ENCODE measurements around the gene COA8.
A peak's percentile ranks its signal among the peaks of the same experiment; 100 is the strongest.

Gene COA8

GRCh38 chr14:103529383-103530365, 33.1 kb upstream of the COA8 start:
- H3K27me3 ChIP-seq, result no peaks in the 10 kb centered on the region
- H3K9me3 ChIP-seq, result no peaks in the 10 kb centered on the region
- no peak for DNase-seq
- TF ChIP-seq, protein P1, sequence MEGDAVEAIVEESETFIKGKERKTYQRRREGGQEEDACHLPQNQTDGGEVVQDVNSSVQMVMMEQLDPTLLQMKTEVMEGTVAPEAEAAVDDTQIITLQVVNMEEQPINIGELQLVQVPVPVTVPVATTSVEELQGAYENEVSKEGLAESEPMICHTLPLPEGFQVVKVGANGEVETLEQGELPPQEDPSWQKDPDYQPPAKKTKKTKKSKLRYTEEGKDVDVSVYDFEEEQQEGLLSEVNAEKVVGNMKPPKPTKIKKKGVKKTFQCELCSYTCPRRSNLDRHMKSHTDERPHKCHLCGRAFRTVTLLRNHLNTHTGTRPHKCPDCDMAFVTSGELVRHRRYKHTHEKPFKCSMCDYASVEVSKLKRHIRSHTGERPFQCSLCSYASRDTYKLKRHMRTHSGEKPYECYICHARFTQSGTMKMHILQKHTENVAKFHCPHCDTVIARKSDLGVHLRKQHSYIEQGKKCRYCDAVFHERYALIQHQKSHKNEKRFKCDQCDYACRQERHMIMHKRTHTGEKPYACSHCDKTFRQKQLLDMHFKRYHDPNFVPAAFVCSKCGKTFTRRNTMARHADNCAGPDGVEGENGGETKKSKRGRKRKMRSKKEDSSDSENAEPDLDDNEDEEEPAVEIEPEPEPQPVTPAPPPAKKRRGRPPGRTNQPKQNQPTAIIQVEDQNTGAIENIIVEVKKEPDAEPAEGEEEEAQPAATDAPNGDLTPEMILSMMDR (IDR thresholded peaks at IDR 0.05; ENCODE audit: low read depth, low read length), result no peak
- peaks cover 5% of the 10 kb centered on the region; the same call in 1 of the 2 replicates for H3K4me1 ChIP-seq
- peak overlapping the region; percentile 99 for H3K4me3 ChIP-seq (ENCODE audit: low read depth, low read length)
- H3K36me3 ChIP-seq, result peaks cover 41% of the 10 kb centered on the region

GRCh38 chr14:103530390-103530789, 32.4 kb upstream of the COA8 start:
- DNase-seq, result no peak
- peaks cover 5% of the 10 kb centered on the region; the same call in 1 of the 2 replicates for H3K4me1 ChIP-seq
- no peaks in the 10 kb centered on the region for H3K9me3 ChIP-seq
- H3K4me3 ChIP-seq (ENCODE audit: low read depth, low read length), result peak overlapping the region; percentile 99
- peaks cover 48% of the 10 kb centered on the region for H3K36me3 ChIP-seq
- TF ChIP-seq, protein P1 (IDR thresholded peaks at IDR 0.05; ENCODE audit: low read depth, low read length), result no peak
- H3K27me3 ChIP-seq, result no peaks in the 10 kb centered on the region

GRCh38 chr14:103530831-103531230, 31.9 kb upstream of the COA8 start:
- Histone ChIP-seq H3K4me3 (ENCODE audit: low read depth, low read length) (no peak overlapping the region; the same call in 1 of the 2 replicates), H3K27me3 (no peaks in the 10 kb centered on the region), H3K4me1 (peaks cover 5% of the 10 kb centered on the region; the same call in 1 of the 2 replicates), H3K36me3 (peaks cover 51% of the 10 kb centered on the region), H3K9me3 (no peaks in the 10 kb centered on the region)
- TF ChIP-seq, protein P1 (IDR thresholded peaks at IDR 0.05; ENCODE audit: low read depth, low read length), result no peak
- no peak for DNase-seq

DNA sequence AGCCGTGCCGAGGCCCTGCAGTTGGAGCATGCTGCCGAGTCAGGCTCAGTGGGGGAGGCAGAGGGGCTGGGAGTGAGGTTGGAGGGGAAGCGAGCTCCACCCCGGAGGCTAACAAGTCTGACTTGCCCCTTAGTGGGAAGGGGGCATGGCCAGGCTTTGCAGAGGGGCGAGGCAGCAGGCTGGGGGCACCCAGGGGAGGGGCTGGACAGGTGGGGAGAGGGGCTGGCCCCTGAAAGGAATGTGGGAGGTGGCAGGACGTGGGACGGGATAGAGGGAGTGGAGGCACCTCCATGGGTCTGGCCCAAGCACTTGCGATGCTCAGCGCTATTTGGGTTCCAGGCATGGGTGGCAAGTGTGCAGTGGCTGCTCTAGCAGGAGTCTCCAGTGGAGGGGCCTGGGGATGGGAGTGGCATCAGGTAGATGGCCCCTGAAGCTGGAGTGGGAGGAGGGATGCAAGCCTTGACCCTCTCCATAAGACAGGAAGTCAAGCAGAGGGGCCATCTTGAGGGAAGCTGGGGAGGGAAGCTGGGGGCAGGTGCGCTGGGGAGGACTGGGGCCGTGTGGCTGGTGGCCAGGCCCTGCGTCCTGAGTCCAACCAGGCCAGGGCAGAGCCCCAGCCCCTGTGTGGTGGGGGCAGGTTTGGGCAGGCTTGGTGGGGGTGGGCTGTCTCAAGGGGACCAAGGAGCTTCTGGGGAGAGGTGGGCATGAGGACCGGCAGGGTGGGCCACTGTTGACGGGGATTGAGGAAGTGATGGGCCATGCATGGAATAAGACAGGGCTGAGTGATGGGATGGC, 31.1 kb upstream of the COA8 start:
- no peak for DNase-seq
- Histone ChIP-seq H3K27me3 (no peaks in the 10 kb centered on the region), H3K9me3 (no peaks in the 10 kb centered on the region), H3K4me1 (peaks cover 5% of the 10 kb centered on the region; the same call in 1 of the 2 replicates), H3K36me3 (peaks cover 54% of the 10 kb centered on the region), H3K4me3 (ENCODE audit: low read depth, low read length) (no peak overlapping the region)
- TF ChIP-seq, protein P1 (IDR thresholded peaks at IDR 0.05; ENCODE audit: low read depth, low read length), result no peak

DNA sequence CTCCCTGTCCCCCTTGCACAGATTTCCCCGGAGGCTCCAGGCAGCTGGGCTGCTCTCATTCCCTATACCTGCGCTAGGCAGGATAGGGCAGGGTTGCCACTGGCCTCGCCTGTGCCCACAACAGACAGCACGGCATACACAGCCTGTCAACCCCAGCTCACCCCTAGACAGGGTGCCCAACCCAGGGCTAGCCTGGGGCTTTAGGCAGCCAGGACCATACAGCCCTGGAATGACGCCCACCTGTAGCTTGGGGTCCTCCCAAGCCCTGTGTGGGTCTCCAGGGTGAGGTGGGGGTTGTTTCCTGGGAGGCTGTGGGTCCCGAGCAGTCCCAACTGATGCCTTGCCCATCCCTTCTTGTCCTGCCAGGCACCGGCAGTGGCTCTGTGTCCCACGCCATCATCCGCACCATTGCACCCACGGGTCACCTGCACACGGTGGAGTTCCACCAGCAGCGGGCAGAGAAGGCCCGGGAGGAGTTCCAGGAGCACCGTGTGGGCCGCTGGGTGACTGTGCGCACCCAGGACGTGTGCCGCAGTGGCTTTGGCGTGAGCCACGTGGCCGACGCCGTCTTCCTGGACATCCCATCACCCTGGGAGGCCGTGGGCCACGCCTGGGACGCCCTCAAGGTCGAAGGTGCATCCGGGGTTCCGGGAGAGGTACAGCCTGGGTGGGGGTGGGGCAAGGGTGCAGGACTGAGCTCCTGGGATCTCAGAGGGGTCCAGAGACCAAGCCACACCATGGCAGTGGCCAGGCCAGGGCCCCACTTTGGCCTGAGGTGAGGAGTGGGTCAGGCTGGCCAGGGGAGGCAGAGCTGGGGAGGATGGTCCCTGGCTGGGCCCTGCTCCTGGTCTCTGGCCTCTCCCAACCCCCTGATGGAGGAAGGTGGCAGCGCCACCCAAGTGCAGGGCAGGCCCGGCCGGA, 30.3 kb upstream of the COA8 start:
- DNase-seq, result no peak
- Histone ChIP-seq H3K4me1 (peaks cover 5% of the 10 kb centered on the region; the same call in 1 of the 2 replicates), H3K36me3 (peaks cover 55% of the 10 kb centered on the region), H3K4me3 (ENCODE audit: low read depth, low read length) (no peak overlapping the region), H3K9me3 (no peaks in the 10 kb centered on the region), H3K27me3 (no peaks in the 10 kb centered on the region)
- TF ChIP-seq, protein P1 (IDR thresholded peaks at IDR 0.05; ENCODE audit: low read depth, low read length), result no peak
